Gastrocnemius medialis (tissue), 4 donors: ENCODE results near the gene ZMYND8. TPM values are rescaled to one million over a fixed set of nuclear protein-coding genes. Genes with fewer than 3 reads are reported as not detected.

Experiments
- ATAC-seq, 2 donors: fragments of 150-250 bp; one replicate each; pipeline ENCODE4 v1.9.1; 2016
- DNase-seq, 2 donors: peaks; one replicate each; pipeline ENCODE4 v3.0.0-alpha.2; 2019
- H3K27ac ChIP-seq, 4 donors: fragments of 200-600 bp; sonication (generic); 1 replicate in 1 of 4; 2 replicates in 3 of 4; pipeline ENCODE4 v1.5.1; 2016 to 2018; ENCODE audit warnings: mild to moderate bottlenecking in 2 of 4, moderate library complexity in 1 of 4
- H3K27me3 ChIP-seq, 3 donors: fragments of 200-600 bp; sonication (generic) in 2 of 3; 1 replicate in 1 of 3; 2 replicates in 2 of 3; pipeline versions ENCODE4 v1.5.1 to v1.6.0; 2016 to 2019; ENCODE audit warnings: mild to moderate bottlenecking in 1 of 3, moderate library complexity in 1 of 3
- H3K36me3 ChIP-seq, 2 donors: fragments of 200-600 bp; sonication (generic) in 1 of 2; one replicate each; pipeline ENCODE4 v1.5.1; 2017 to 2018
- H3K4me1 ChIP-seq, 2 donors: fragments of 200-600 bp; sonication (generic) in 1 of 2; one replicate each; pipeline ENCODE4 v1.5.1; 2016 to 2017; ENCODE audit warnings: mild to moderate bottlenecking in 2 of 2
- H3K4me3 ChIP-seq, 4 donors: fragments of 200-600 bp; sonication (generic) in 3 of 4; 1 replicate in 1 of 4; 2 replicates in 3 of 4; pipeline ENCODE4 v1.5.1; 2016 to 2019; ENCODE audit warnings: mild to moderate bottlenecking in 2 of 4
- H3K9me3 ChIP-seq, 3 donors: fragments of 200-600 bp; sonication (generic) in 2 of 3; 1 replicate in 1 of 3; 2 replicates in 2 of 3; pipeline ENCODE4 v1.5.1; 2016 to 2019
- CTCF ChIP-seq, 5 experiments: fragments of 450-650 bp in 3 of 5; fragments of 200-600 bp in 2 of 5; sonication (generic) in 2 of 5; IDR thresholded peaks in 4 of 5; conservative IDR thresholded peaks in 1 of 5; 1 replicate in 4 of 5; 2 replicates in 1 of 5; pipeline ENCODE4 v1.5.1; 2016 to 2019; ENCODE audit warnings: antibody characterized with exemption in 5 of 5, mild to moderate bottlenecking in 3 of 5, moderate library complexity in 3 of 5
- POLR2A ChIP-seq, 2 donors: fragments of 450-650 bp; IDR thresholded peaks; one replicate each; pipeline ENCODE4 v1.6.1; 2017; ENCODE audit warnings: antibody characterized with exemption in 2 of 2, mild to moderate bottlenecking in 2 of 2, moderate library complexity in 2 of 2
- in situ Hi-C, 4 donors: fragments of 200-750 bp; cut with MboI; loops; one replicate each; pipeline versions ENCODE4 v1.15.0 to v1.8.0; 2017; ENCODE audit warnings: low sequenced_read_pairs in 4 of 4
- intact Hi-C: fragments of 100-400 bp; cut with DNase I; formaldehyde crosslinking; loops from one replicate; pipeline ENCODE4 v1.15.1; 2023; ENCODE audit warnings: low total_unique reads
- total RNA-seq, 4 donors: library from RNA; depleted of rRNA; stranded (reverse); fragments of >200 nt; gene quantifications; one replicate each; pipeline versions ENCODE4 v1.1.0 to v1.2.3, GENCODE V29; 2016

The ZMYND8 gene
- total RNA-seq, 4 donors from 2014 or later: 15.1 to 32.2 (median 19.7) TPM

DNA sequence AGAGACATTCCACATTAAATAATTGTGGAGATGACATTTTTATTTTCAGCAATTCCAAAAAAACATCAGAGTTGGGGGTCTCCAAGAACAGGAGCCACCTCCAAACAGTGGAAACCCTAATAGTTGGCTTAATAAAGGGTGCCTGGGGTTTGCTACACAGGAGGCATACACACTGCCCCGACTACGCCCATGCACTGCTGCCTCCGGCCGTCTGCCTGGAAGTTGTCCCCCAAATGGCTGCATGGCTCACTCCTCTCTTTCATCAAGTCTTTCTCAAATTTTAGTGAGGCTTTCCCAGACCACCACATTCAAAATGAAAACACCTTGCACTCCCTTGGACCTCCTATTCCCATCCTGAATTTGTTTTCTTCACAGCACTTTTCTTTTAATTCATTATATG, 58.8 kb downstream of the ZMYND8 start:
- ATAC-seq: no peak
- Histone ChIP-seq H3K4me1 (peaks cover 14 to 16% of the 10 kb centered on the region in 2 donors), H3K27ac (peak overlapping the region in 1 of 4 donors; percentile 5), H3K9me3 (no peaks in the 10 kb centered on the region), H3K4me3 (no peak overlapping the region), H3K27me3 (no peaks in the 10 kb centered on the region), H3K36me3 (peaks cover 0 to 43% of the 10 kb centered on the region in 2 donors)
- no peak for DNase-seq
- intact Hi-C loops: no loop called here
- TF ChIP-seq CTCF (IDR thresholded peaks at IDR 0.05 in 4 of 5, conservative IDR thresholded peaks at IDR 0.05 in 1 of 5): no peak
- no peak for TF ChIP-seq POLR2A (IDR thresholded peaks at IDR 0.05)
- in situ Hi-C loops: no loop called here

GRCh38 chr20:47296950-47297349, 59.5 kb downstream of the ZMYND8 start:
- Histone ChIP-seq H3K9me3 (no peaks in the 10 kb centered on the region), H3K27me3 (no peaks in the 10 kb centered on the region), H3K27ac (peak overlapping the region; percentile 71 to 80 (median 78)), H3K4me1 (peaks cover 14 to 16% of the 10 kb centered on the region in 2 donors), H3K36me3 (peaks cover 0 to 43% of the 10 kb centered on the region in 2 donors), H3K4me3 (no peak overlapping the region)
- TF ChIP-seq POLR2A (IDR thresholded peaks at IDR 0.05): no peak
- TF ChIP-seq CTCF (IDR thresholded peaks at IDR 0.05 in 4 of 5, conservative IDR thresholded peaks at IDR 0.05 in 1 of 5): no peak
- ATAC-seq (no peak), DNase-seq (no peak)
- in situ Hi-C loops (no loop called here), intact Hi-C loops (no loop called here)

DNA sequence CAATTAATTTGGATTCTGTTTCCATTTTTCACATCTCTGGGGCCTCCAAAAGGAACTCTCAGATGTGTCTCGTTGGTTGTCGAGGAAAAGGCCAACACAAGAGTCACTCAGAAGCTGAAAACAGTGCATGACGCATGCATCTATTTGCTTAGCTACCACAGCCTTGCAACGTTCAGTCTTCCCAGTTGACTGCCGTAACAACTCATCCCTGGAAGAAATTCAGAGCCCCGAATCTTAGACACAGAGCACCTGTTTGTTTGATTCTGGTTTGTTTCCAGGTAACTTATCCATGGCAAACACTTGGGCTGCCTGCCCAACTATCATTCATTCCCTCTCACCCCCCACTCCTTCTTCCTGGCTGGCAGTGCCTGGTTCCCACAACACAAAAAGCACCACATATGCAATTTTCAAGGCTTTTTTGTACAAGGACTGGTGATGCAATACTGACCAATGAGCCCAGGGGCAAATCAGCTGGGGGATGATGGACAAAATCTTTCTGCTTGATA, 60.5 kb downstream of the ZMYND8 start:
- Histone ChIP-seq H3K27me3 (no peaks in the 10 kb centered on the region), H3K36me3 (peaks cover 0 to 52% of the 10 kb centered on the region in 2 donors), H3K4me3 (no peak overlapping the region), H3K4me1 (peaks cover 14 to 16% of the 10 kb centered on the region in 2 donors), H3K9me3 (no peaks in the 10 kb centered on the region), H3K27ac (peak overlapping the region; percentile 71 to 80 (median 78))
- in situ Hi-C loops (no loop called here), intact Hi-C loops (no loop called here)
- peak; percentile 96 to 99 for ATAC-seq
- peak; percentile 52 to 68 for DNase-seq
- no peak for TF ChIP-seq POLR2A (IDR thresholded peaks at IDR 0.05)

DNA sequence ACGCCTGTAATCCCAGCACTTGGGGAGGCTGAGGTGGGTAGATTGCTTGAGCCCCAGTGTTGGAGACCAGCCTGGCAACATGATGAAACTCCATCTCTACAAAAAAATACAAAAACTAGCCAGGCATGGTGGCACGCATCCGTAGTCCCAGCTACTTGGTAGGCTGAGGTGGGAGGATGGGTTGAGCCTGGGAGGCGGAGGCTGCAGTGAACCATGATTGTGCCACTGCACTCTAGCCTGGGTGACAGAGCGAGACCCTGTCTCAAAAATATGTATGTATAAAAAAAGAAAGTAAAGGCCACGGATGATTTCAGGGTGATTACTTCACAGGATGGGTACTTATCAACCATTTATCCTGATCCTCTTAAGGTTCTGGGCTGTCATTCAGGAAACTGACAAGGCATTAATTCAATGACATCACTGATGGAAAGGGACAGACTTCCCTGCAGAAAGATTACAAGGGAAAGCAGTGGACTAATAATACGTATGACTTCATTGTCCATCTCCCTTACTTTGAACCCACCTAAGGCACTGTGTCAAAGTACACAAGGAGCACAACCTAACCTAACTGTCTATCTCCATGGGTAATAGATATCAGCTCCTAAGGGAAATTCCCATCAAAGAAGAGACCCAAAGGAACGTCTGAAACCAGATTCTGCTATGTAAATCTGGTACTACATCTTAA, 61.2 kb downstream of the ZMYND8 start:
- H3K27me3 ChIP-seq: no peaks in the 10 kb centered on the region
- in situ Hi-C loops (no loop called here), intact Hi-C loops (no loop called here)
- H3K4me3 ChIP-seq: no peak overlapping the region
- H3K27ac ChIP-seq: peak overlapping the region; percentile 71 to 80 (median 78)
- TF ChIP-seq POLR2A (IDR thresholded peaks at IDR 0.05) (no peak), CTCF (IDR thresholded peaks at IDR 0.05 in 4 of 5, conservative IDR thresholded peaks at IDR 0.05 in 1 of 5) (no peak)
- no peaks in the 10 kb centered on the region for H3K9me3 ChIP-seq
- peaks cover 0 to 58% of the 10 kb centered on the region in 2 donors for H3K36me3 ChIP-seq
- ATAC-seq (peak; percentile 18 to 26), DNase-seq (no peak)
- peaks cover 14 to 16% of the 10 kb centered on the region in 2 donors for H3K4me1 ChIP-seq

GRCh38 chr20:47293631-47294030, 62.9 kb downstream of the ZMYND8 start:
- Histone ChIP-seq H3K36me3 (peaks cover 0 to 69% of the 10 kb centered on the region in 2 donors), H3K27me3 (no peaks in the 10 kb centered on the region), H3K4me1 (peaks cover 14 to 16% of the 10 kb centered on the region in 2 donors), H3K4me3 (no peak overlapping the region), H3K27ac (peak overlapping the region in 1 of 4 donors; percentile 14), H3K9me3 (no peaks in the 10 kb centered on the region)
- DNase-seq: no peak
- TF ChIP-seq POLR2A (IDR thresholded peaks at IDR 0.05) (no peak), CTCF (IDR thresholded peaks at IDR 0.05 in 4 of 5, conservative IDR thresholded peaks at IDR 0.05 in 1 of 5) (no peak)
- intact Hi-C loops (no loop called here), in situ Hi-C loops (no loop called here)
- ATAC-seq: no peak
